HepG2 (cell line): ENCODE data around the gene GLIS2. TPM values are rescaled to one million over a fixed set of nuclear protein-coding genes. Genes with fewer than 3 reads are reported as not detected.

Experiments used
- EP300 ChIP-seq, 3 experiments: sonication (generic) in 1 of 3; formaldehyde crosslinking in 1 of 3; IDR thresholded peaks; 2 replicates each; pipeline versions ENCODE4 v1.5.1 to v1.6.1; 2011 to 2020; ENCODE audit warnings: low read depth in 2 of 3, low read length in 2 of 3, borderline replicate concordance in 1 of 3, improper control_type of control experiment in 1 of 3, mild to moderate bottlenecking in 1 of 3, missing genetic modification reagents in 1 of 3, moderate library complexity in 1 of 3
- FOXC1 ChIP-seq: sonication (generic); formaldehyde crosslinking; IDR thresholded peaks from 2 replicates; pipeline ENCODE4 v1.8.0; 2022; ENCODE audit warnings: mild to moderate bottlenecking, missing genetic modification reagents, borderline replicate concordance
- HCFC1 ChIP-seq: fragments of 150-350 bp; IDR thresholded peaks from 2 replicates; pipeline ENCODE4 v1.6.1; 2014; ENCODE audit warnings: low read depth, low read length
- KAT8 ChIP-seq: IDR thresholded peaks from 2 replicates; pipeline ENCODE4 v1.6.1; 2016; ENCODE audit warnings: missing genetic modification reagents, missing compliant biosample characterization
- PCBP1 ChIP-seq: fragments of 200-400 bp; formaldehyde crosslinking; IDR thresholded peaks from 2 replicates; pipeline ENCODE4 v1.6.1; 2017; ENCODE audit warnings: mild to moderate bottlenecking, low read depth, low read length, borderline replicate concordance
- PRMT3 ChIP-seq: sonication (generic); formaldehyde crosslinking; IDR thresholded peaks from 2 replicates; pipeline ENCODE4 v1.8.1; 2022; ENCODE audit warnings: low read depth, mild to moderate bottlenecking, moderate library complexity, missing genetic modification reagents, borderline replicate concordance
- RNF2 ChIP-seq: fragments of 450-650 bp; conservative IDR thresholded peaks from 2 replicates; pipeline ENCODE4 v1.6.1; 2016; ENCODE audit warnings: low read depth
- TARDBP ChIP-seq: sonication (generic); formaldehyde crosslinking; IDR thresholded peaks from 2 replicates; pipeline ENCODE4 v1.8.0; 2022; ENCODE audit warnings: mild to moderate bottlenecking, missing genetic modification reagents
- TBL1XR1 ChIP-seq: fragments of 150-350 bp; IDR thresholded peaks from 2 replicates; pipeline ENCODE4 v1.6.1; 2014; ENCODE audit warnings: borderline replicate concordance, low read length; ENCODE audit not compliant: partially characterized antibody
- ZNF274 ChIP-seq: sonication (generic); formaldehyde crosslinking; IDR thresholded peaks from 2 replicates; pipeline ENCODE4 v1.5.1; 2020; ENCODE audit warnings: mild to moderate bottlenecking, missing genetic modification reagents
- ZNF33B ChIP-seq: sonication (generic); formaldehyde crosslinking; IDR thresholded peaks from 2 replicates; pipeline ENCODE4 v1.5.1; 2020; ENCODE audit warnings: mild to moderate bottlenecking, missing genetic modification reagents
- ZNF460 ChIP-seq: sonication (generic); formaldehyde crosslinking; IDR thresholded peaks from 2 replicates; pipeline ENCODE4 v1.5.1; 2020; ENCODE audit warnings: missing genetic modification reagents, mild to moderate bottlenecking, borderline replicate concordance
- polyA plus RNA-seq, 8 experiments: library from polyadenylated mRNA; depleted of rRNA in 3 of 8; stranded (reverse) in 7 of 8; unstranded in 1 of 8; fragments of >200 nt; fragmentation: Illumina TruSeq in 4 of 8; extraction: Trizol in 4 of 8; gene quantifications; 2 replicates each; pipeline versions ENCODE4 v1.2.1 to v1.2.3, GENCODE V29; 2011 to 2016; ENCODE audit warnings: low read depth in 4 of 8, missing spikeins in 1 of 8, mixed read lengths in 1 of 8; ENCODE audit not compliant: insufficient read depth in 1 of 8
- total RNA-seq, 5 experiments: library from RNA; depleted of rRNA; stranded (reverse); fragments of >200 nt; fragmentation: Illumina TruSeq; extraction: Trizol; gene quantifications; 2 replicates each; pipeline ENCODE4 v1.2.3, GENCODE V29; 2016; ENCODE audit warnings: low read depth in 1 of 5
- TF ChIP-seq, protein P1 (sequence below): sonication (generic); formaldehyde crosslinking; IDR thresholded peaks from 2 replicates; pipeline ENCODE4 v1.9.0; 2021; ENCODE audit warnings: missing genetic modification reagents, borderline replicate concordance
- TF ChIP-seq, protein P2 (sequence below): sonication (generic); formaldehyde crosslinking; IDR thresholded peaks from 2 replicates; pipeline ENCODE4 v1.8.1; 2023; ENCODE audit warnings: missing genetic modification reagents, inconsistent platforms, borderline replicate concordance
- TF ChIP-seq, protein P3 (sequence below): IDR thresholded peaks from 2 replicates; pipeline ENCODE4 v1.6.1; 2016; ENCODE audit warnings: low read depth, borderline replicate concordance
- TF ChIP-seq, protein P4 (sequence below): IDR thresholded peaks from 2 replicates; pipeline ENCODE4 v1.6.1; 2016; ENCODE audit warnings: low read depth, missing genetic modification reagents, missing compliant biosample characterization

Gene GLIS2
- total and polyA plus RNA-seq, 2 of the 13 experiments (the other 11 are each of a cell fraction or from before 2014, with no cell fraction given), result 0.28 to 0.29 TPM

DNA sequence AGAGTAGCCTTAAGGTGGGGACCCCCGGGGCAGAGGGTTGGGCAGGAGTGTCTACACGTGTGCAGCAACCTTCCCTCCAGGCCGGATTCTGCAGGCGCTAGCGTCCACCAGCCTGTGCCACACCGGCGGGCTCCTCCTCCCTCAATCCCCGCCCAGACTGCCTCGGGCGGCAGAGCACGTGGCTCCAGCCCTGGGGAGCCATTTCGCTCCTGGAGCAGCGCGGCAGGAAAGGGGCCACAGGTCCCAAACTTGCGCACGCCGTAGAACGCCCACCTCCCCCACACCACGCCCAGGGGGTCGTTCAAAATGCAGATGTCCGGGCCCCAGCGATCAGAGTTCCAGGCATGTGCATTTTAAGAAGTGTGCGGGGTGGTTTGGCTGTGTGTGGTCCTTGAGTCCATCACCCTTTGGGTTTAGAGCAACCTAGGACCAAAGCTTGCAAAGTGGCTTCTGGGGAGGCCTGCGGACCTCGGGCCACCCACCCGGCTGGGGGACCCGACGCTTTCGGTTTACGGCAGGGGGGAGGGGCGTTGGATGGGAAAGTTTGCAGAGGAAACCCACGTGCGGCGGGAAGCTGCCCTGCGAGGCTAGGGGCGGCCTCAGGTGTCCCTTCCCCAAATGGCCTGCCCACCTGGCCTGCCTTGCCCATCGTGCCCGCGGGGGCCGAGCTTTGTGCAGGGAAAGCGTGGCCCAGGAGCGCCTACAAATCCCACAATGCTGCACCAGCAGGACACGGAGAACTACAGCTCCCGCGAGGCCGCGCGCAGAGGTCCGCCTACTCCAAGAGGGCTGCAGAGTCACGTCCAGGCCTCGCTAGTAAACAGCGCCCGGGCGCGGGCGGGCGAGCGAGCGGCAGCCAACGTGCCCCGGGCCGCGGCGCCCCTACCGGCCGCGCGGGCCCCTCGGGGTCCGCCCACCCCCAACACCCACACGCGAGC, 44.4 kb upstream of the GLIS2 start (continued):
- TF ChIP-seq, protein P1, sequence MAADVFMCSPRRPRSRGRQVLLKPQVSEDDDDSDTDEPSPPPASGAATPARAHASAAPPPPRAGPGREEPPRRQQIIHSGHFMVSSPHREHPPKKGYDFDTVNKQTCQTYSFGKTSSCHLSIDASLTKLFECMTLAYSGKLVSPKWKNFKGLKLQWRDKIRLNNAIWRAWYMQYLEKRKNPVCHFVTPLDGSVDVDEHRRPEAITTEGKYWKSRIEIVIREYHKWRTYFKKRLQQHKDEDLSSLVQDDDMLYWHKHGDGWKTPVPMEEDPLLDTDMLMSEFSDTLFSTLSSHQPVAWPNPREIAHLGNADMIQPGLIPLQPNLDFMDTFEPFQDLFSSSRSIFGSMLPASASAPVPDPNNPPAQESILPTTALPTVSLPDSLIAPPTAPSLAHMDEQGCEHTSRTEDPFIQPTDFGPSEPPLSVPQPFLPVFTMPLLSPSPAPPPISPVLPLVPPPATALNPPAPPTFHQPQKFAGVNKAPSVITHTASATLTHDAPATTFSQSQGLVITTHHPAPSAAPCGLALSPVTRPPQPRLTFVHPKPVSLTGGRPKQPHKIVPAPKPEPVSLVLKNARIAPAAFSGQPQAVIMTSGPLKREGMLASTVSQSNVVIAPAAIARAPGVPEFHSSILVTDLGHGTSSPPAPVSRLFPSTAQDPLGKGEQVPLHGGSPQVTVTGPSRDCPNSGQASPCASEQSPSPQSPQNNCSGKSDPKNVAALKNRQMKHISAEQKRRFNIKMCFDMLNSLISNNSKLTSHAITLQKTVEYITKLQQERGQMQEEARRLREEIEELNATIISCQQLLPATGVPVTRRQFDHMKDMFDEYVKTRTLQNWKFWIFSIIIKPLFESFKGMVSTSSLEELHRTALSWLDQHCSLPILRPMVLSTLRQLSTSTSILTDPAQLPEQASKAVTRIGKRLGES (CRISPR knock-in tag), result no peak
- peak; percentile 51; the same call in 1 of the 2 replicates for TF ChIP-seq ZNF274
- peak; percentile 3; the same call in 1 of the 2 replicates for TF ChIP-seq TARDBP (CRISPR knock-in tag)
- TF ChIP-seq ZNF460 (CRISPR knock-in tag), result no peak
- TF ChIP-seq RNF2, result peak; percentile 63
- TF ChIP-seq, protein P2, sequence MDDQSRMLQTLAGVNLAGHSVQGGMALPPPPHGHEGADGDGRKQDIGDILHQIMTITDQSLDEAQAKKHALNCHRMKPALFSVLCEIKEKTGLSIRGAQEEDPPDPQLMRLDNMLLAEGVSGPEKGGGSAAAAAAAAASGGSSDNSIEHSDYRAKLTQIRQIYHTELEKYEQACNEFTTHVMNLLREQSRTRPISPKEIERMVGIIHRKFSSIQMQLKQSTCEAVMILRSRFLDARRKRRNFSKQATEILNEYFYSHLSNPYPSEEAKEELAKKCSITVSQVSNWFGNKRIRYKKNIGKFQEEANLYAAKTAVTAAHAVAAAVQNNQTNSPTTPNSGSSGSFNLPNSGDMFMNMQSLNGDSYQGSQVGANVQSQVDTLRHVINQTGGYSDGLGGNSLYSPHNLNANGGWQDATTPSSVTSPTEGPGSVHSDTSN (CRISPR knock-in tag), result peak; percentile 82; the same call in 1 of the 2 replicates
- TF ChIP-seq HCFC1, result peak; percentile 91
- TF ChIP-seq, protein P3, sequence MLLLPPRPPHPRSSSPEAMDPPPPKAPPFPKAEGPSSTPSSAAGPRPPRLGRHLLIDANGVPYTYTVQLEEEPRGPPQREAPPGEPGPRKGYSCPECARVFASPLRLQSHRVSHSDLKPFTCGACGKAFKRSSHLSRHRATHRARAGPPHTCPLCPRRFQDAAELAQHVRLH (CRISPR knock-in tag), result peak; percentile 28; the same call in 1 of the 2 replicates
- peak; percentile 39 for TF ChIP-seq TBL1XR1
- TF ChIP-seq ZNF33B (CRISPR knock-in tag), result no peak
- TF ChIP-seq, protein P4, sequence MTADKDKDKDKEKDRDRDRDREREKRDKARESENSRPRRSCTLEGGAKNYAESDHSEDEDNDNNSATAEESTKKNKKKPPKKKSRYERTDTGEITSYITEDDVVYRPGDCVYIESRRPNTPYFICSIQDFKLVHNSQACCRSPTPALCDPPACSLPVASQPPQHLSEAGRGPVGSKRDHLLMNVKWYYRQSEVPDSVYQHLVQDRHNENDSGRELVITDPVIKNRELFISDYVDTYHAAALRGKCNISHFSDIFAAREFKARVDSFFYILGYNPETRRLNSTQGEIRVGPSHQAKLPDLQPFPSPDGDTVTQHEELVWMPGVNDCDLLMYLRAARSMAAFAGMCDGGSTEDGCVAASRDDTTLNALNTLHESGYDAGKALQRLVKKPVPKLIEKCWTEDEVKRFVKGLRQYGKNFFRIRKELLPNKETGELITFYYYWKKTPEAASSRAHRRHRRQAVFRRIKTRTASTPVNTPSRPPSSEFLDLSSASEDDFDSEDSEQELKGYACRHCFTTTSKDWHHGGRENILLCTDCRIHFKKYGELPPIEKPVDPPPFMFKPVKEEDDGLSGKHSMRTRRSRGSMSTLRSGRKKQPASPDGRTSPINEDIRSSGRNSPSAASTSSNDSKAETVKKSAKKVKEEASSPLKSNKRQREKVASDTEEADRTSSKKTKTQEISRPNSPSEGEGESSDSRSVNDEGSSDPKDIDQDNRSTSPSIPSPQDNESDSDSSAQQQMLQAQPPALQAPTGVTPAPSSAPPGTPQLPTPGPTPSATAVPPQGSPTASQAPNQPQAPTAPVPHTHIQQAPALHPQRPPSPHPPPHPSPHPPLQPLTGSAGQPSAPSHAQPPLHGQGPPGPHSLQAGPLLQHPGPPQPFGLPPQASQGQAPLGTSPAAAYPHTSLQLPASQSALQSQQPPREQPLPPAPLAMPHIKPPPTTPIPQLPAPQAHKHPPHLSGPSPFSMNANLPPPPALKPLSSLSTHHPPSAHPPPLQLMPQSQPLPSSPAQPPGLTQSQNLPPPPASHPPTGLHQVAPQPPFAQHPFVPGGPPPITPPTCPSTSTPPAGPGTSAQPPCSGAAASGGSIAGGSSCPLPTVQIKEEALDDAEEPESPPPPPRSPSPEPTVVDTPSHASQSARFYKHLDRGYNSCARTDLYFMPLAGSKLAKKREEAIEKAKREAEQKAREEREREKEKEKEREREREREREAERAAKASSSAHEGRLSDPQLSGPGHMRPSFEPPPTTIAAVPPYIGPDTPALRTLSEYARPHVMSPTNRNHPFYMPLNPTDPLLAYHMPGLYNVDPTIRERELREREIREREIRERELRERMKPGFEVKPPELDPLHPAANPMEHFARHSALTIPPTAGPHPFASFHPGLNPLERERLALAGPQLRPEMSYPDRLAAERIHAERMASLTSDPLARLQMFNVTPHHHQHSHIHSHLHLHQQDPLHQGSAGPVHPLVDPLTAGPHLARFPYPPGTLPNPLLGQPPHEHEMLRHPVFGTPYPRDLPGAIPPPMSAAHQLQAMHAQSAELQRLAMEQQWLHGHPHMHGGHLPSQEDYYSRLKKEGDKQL (CRISPR knock-in tag), result no peak
- peak; percentile 77 for TF ChIP-seq FOXC1 (CRISPR knock-in tag)
- peak; percentile 82 for TF ChIP-seq PRMT3 (CRISPR knock-in tag)
- 0 out of 2 replicates have a peak, but pooled peaks have one; percentile 44 for TF ChIP-seq PCBP1
- no peak for TF ChIP-seq EP300 (IDR thresholded peaks at IDR 0.05; ENCODE audit: low read depth in 2 of 2, low read length in 2 of 2)
- peak; percentile 25 for TF ChIP-seq EP300 (CRISPR knock-in tag; IDR thresholded peaks at IDR 0.05; ENCODE audit: borderline replicate concordance)
- TF ChIP-seq KAT8 (CRISPR knock-in tag), result peak; percentile 58
